ENCODE results near the gene MYO3B. TPM values are rescaled to one million over a fixed set of nuclear protein-coding genes. Genes with fewer than 3 reads are reported as not detected.
"Not testable (repeated sequence)": the region's sequence is repeated elsewhere in the genome, so short reads cannot be mapped to it uniquely, and the experiment has no call there.

Gene MYO3B
- total RNA-seq, 2 donors from 2014 or later, result 5.2 to 10.9 TPM

DNA sequence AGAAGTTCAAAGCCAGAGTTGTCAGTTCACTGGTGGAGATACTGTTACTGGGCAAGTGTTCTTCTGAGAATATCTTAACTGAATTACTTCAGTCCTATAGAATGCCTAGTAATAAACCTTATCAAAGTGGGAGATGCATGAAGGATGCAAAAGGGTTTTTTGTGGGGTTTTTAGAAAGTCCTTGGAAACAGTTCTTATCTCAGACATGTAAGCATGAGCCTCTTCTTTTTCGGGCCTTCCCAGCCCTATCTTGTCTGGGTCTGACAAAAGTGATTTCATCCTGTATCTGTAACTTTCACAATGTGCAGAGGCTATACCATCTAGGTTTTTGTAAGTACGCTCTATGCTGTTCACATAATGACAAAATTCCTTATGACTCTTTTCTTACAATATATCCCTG is 255.5 kb downstream of the MYO3B start:
- H3K27me3 ChIP-seq (ENCODE audit: control insufficient read depth, insufficient read depth, low read length, poor library complexity, severe bottlenecking), result no peaks in the 10 kb centered on the region
- H3K27ac ChIP-seq (ENCODE audit: low read depth, low read length), result no peak overlapping the region
- H3K27me3 Mint-ChIP-seq (ENCODE audit: insufficient read depth), result peaks cover 2% of the 10 kb centered on the region
- H3K4me3 Mint-ChIP-seq, result no peak overlapping the region
- H3K36me3 ChIP-seq (ENCODE audit: control insufficient read depth, insufficient read depth, low read length), result no peaks in the 10 kb centered on the region
- peaks cover 24% of the 10 kb centered on the region for H3K4me1 ChIP-seq (ENCODE audit: control insufficient read depth, insufficient read depth, low read length)
- H3K27ac Mint-ChIP-seq, result no peak overlapping the region
- no peak overlapping the region for H3K9ac ChIP-seq (ENCODE audit: extremely low read depth, low read length, poor library complexity, severe bottlenecking)
- H3K36me3 Mint-ChIP-seq (ENCODE audit: low read depth), result no peaks in the 10 kb centered on the region
- H3K4me1 Mint-ChIP-seq, result peaks cover 62% of the 10 kb centered on the region
- TF ChIP-seq, protein P1, sequence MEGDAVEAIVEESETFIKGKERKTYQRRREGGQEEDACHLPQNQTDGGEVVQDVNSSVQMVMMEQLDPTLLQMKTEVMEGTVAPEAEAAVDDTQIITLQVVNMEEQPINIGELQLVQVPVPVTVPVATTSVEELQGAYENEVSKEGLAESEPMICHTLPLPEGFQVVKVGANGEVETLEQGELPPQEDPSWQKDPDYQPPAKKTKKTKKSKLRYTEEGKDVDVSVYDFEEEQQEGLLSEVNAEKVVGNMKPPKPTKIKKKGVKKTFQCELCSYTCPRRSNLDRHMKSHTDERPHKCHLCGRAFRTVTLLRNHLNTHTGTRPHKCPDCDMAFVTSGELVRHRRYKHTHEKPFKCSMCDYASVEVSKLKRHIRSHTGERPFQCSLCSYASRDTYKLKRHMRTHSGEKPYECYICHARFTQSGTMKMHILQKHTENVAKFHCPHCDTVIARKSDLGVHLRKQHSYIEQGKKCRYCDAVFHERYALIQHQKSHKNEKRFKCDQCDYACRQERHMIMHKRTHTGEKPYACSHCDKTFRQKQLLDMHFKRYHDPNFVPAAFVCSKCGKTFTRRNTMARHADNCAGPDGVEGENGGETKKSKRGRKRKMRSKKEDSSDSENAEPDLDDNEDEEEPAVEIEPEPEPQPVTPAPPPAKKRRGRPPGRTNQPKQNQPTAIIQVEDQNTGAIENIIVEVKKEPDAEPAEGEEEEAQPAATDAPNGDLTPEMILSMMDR (conservative IDR thresholded peaks at IDR 0.05), result no peak
- no peak for DNase-seq
- H3K4me3 ChIP-seq (ENCODE audit: low read length), result no peak overlapping the region
- no peaks in the 10 kb centered on the region for H3K9me3 ChIP-seq (ENCODE audit: control insufficient read depth, low read length)
- WGBS, 2 experiments (ENCODE audit: insufficient coverage in 1 of 2, insufficient read length in 1 of 2), result 91 to 96% methylated on average over 2 of the region's 2 CpGs
- H3K9me3 Mint-ChIP-seq, result no peaks in the 10 kb centered on the region

DNA sequence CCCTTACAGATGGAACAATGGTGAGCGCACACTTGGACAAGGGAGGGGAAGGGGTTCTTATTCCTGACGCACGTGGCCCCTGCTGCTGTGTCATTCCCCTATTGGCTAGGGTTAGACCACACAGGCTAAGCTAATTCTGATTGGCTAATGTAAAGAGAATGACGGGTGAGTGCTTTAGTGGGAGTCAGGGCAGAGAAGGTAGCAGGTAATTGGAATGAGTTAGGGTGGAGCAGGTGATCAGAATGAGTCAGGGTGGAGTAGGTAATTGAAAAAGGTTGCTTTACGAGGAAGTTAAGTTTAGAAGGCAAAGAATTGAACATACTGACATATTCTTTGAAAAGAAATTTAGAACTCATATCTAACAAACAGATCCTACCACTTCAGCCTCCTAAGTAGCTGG is 256.4 kb downstream of the MYO3B start:
- H3K4me1 Mint-ChIP-seq, result peaks cover 55% of the 10 kb centered on the region
- H3K27me3 Mint-ChIP-seq (ENCODE audit: insufficient read depth); H3K27me3 ChIP-seq (ENCODE audit: control insufficient read depth, insufficient read depth, low read length, poor library complexity, severe bottlenecking); H3K9me3 Mint-ChIP-seq; H3K27ac Mint-ChIP-seq; H3K4me3 Mint-ChIP-seq; H3K9ac ChIP-seq (ENCODE audit: extremely low read depth, low read length, poor library complexity, severe bottlenecking); H3K27ac ChIP-seq (ENCODE audit: low read depth, low read length); DNase-seq; H3K36me3 ChIP-seq (ENCODE audit: control insufficient read depth, insufficient read depth, low read length); H3K9me3 ChIP-seq (ENCODE audit: control insufficient read depth, low read length); H3K4me3 ChIP-seq (ENCODE audit: low read length); H3K36me3 Mint-ChIP-seq (ENCODE audit: low read depth): not testable (repeated sequence)
- WGBS, 2 experiments (ENCODE audit: insufficient coverage in 1 of 2, insufficient read length in 1 of 2), result 94% methylated on average over 5 of the region's 5 CpGs; no CpG with 5 or more reads in 1 of the 2 experiments
- H3K4me1 ChIP-seq (ENCODE audit: control insufficient read depth, insufficient read depth, low read length), result peaks cover 24% of the 10 kb centered on the region

DNA sequence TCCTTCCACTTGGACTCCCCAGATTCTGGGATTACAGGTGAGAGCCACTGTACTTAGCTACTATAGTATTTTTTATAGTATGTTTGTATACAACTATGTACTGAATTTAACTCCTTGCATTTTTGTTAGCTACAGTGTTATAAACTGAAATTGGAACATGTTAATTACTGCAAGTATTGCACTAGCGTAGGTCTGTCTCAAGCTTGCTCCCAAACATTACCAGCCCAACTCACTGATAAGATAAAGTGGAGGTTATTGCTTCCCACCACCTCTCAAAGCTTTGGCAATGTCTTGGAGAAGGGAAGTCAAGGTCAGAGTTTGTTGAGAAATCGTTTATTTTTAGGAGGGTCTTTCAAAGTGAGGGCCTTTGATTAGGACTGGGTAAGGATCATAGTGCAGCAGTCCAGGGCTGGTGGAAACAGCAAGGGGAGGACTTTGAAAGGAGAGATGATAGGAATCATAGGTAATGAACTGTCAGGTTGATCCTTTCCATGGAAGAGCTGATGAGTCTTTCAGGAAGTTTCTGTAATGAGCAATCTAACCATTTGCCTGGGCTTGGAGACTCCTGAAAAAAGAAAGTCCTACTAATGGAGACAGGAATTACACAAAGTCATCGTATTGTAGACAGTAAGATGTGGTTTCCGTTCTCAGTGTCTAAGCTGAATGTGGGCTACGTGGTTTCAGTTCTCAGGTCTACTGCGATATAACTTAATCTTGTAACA is 257.1 kb downstream of the MYO3B start:
- peaks cover 7% of the 10 kb centered on the region for H3K9me3 Mint-ChIP-seq
- peaks cover 2% of the 10 kb centered on the region for H3K27me3 Mint-ChIP-seq (ENCODE audit: insufficient read depth)
- H3K4me3 Mint-ChIP-seq, result no peak overlapping the region
- Histone ChIP-seq H3K27ac (ENCODE audit: low read depth, low read length) (no peak overlapping the region), H3K27me3 (ENCODE audit: control insufficient read depth, insufficient read depth, low read length, poor library complexity, severe bottlenecking) (no peaks in the 10 kb centered on the region), H3K9me3 (ENCODE audit: control insufficient read depth, low read length) (peaks cover 6% of the 10 kb centered on the region), H3K36me3 (ENCODE audit: control insufficient read depth, insufficient read depth, low read length) (no peaks in the 10 kb centered on the region), H3K4me1 (ENCODE audit: control insufficient read depth, insufficient read depth, low read length) (peaks cover 24% of the 10 kb centered on the region), H3K9ac (ENCODE audit: extremely low read depth, low read length, poor library complexity, severe bottlenecking) (no peak overlapping the region), H3K4me3 (ENCODE audit: low read length) (no peak overlapping the region)
- WGBS, 2 experiments (ENCODE audit: insufficient coverage in 1 of 2, insufficient read length in 1 of 2), result 85 to 87% methylated on average over 6 of the region's 6 CpGs
- H3K36me3 Mint-ChIP-seq (ENCODE audit: low read depth), result peaks cover 3% of the 10 kb centered on the region
- peak overlapping the region; percentile 6 for H3K27ac Mint-ChIP-seq
- TF ChIP-seq, protein P1 (conservative IDR thresholded peaks at IDR 0.05), result no peak
- H3K4me1 Mint-ChIP-seq, result peaks cover 52% of the 10 kb centered on the region
- DNase-seq, result no peak
